Breast epithelium (tissue), 3 donors: Measurements from ENCODE around the gene DNAJB5.

Experiments used
- CTCF ChIP-seq, 3 donors: fragments of 450-650 bp; IDR thresholded peaks; one replicate each; pipeline ENCODE4 v1.5.1; 2016 to 2017; ENCODE audit warnings: antibody characterized with exemption in 3 of 3, mild to moderate bottlenecking in 3 of 3, moderate library complexity in 3 of 3
- POLR2A ChIP-seq: fragments of 450-650 bp; IDR thresholded peaks from one replicate; pipeline ENCODE4 v1.6.1; 2016; ENCODE audit warnings: antibody characterized with exemption, mild to moderate bottlenecking, moderate library complexity

GRCh38 chr9:34996181-34996904 lies 6.8 kb downstream of the DNAJB5 start:
- no peak for TF ChIP-seq CTCF (IDR thresholded peaks at IDR 0.05)
- TF ChIP-seq POLR2A = no peak
